ENCODE measurements around the gene IGSF21. TPM values are rescaled to one million over a fixed set of nuclear protein-coding genes. Genes with fewer than 3 reads are reported as not detected.

IGSF21 gene
- total RNA-seq, 1 experiment from 2014 or later, result not detected

- intact Hi-C loops (cut with micrococcal nuclease), result no loop called here
- H3K4me1 Mint-ChIP-seq (ENCODE audit: insufficient read depth, unreplicated experiment), result no peaks in the 10 kb centered on the region
- ChIA-PET CTCF (interaction anchor here (0.5 kb wide), 1 partner anchor 174 kb away, joined by 3 read pairs; no protein-coding TSS in a partner anchor), POLR2A (no interaction called here)
- H3K36me3 Mint-ChIP-seq (ENCODE audit: insufficient read depth, unreplicated experiment), result no peaks in the 10 kb centered on the region
- no peak overlapping the region for H3K27ac Mint-ChIP-seq (ENCODE audit: low read depth, unreplicated experiment)
- BruUV-seq (replicated peaks), result no TSS peak
- peaks cover 37% of the 10 kb centered on the region for H3K27me3 Mint-ChIP-seq (ENCODE audit: insufficient read depth, unreplicated experiment)
- H3K4me3 Mint-ChIP-seq (ENCODE audit: unreplicated experiment), result no peak overlapping the region
- no peaks in the 10 kb centered on the region for H3K9me3 Mint-ChIP-seq (ENCODE audit: unreplicated experiment)
- TF ChIP-seq, protein P1, sequence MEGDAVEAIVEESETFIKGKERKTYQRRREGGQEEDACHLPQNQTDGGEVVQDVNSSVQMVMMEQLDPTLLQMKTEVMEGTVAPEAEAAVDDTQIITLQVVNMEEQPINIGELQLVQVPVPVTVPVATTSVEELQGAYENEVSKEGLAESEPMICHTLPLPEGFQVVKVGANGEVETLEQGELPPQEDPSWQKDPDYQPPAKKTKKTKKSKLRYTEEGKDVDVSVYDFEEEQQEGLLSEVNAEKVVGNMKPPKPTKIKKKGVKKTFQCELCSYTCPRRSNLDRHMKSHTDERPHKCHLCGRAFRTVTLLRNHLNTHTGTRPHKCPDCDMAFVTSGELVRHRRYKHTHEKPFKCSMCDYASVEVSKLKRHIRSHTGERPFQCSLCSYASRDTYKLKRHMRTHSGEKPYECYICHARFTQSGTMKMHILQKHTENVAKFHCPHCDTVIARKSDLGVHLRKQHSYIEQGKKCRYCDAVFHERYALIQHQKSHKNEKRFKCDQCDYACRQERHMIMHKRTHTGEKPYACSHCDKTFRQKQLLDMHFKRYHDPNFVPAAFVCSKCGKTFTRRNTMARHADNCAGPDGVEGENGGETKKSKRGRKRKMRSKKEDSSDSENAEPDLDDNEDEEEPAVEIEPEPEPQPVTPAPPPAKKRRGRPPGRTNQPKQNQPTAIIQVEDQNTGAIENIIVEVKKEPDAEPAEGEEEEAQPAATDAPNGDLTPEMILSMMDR (IDR thresholded peaks at IDR 0.05; ENCODE audit: unreplicated experiment), result no peak
- DNase-seq (ENCODE audit: unreplicated experiment), result no peak
Observed at GRCh38 chr1:18283601-18284385, 176.2 kb downstream of the IGSF21 start.

- BruUV-seq (replicated peaks), result no TSS peak
- ChIA-PET CTCF (interaction anchor here (0.6 to 1.1 kb wide), 2 partner anchors 14 to 72 kb away, joined by 3 to 5 read pairs; no protein-coding TSS in a partner anchor), POLR2A (no interaction called here)
- DNase-seq (ENCODE audit: unreplicated experiment), result no peak
- Mint-ChIP-seq H3K36me3 (ENCODE audit: insufficient read depth, unreplicated experiment) (no peaks in the 10 kb centered on the region), H3K4me3 (ENCODE audit: unreplicated experiment) (no peak overlapping the region), H3K27me3 (ENCODE audit: insufficient read depth, unreplicated experiment) (peaks cover 28% of the 10 kb centered on the region), H3K27ac (ENCODE audit: low read depth, unreplicated experiment) (no peak overlapping the region), H3K9me3 (ENCODE audit: unreplicated experiment) (no peaks in the 10 kb centered on the region), H3K4me1 (ENCODE audit: insufficient read depth, unreplicated experiment) (no peaks in the 10 kb centered on the region)
- TF ChIP-seq, protein P1 (IDR thresholded peaks at IDR 0.05; ENCODE audit: unreplicated experiment), result no peak
- intact Hi-C loops (cut with micrococcal nuclease), result no loop called here
Observed at GRCh38 chr1:18284805-18285537, 177.4 kb downstream of the IGSF21 start.

GRCh38 chr1:18285538-18285924 is 177.9 kb downstream of the IGSF21 start:
- Mint-ChIP-seq H3K9me3 (ENCODE audit: unreplicated experiment) (no peaks in the 10 kb centered on the region), H3K4me3 (ENCODE audit: unreplicated experiment) (no peak overlapping the region), H3K36me3 (ENCODE audit: insufficient read depth, unreplicated experiment) (no peaks in the 10 kb centered on the region), H3K27ac (ENCODE audit: low read depth, unreplicated experiment) (no peak overlapping the region), H3K27me3 (ENCODE audit: insufficient read depth, unreplicated experiment) (peaks cover 28% of the 10 kb centered on the region), H3K4me1 (ENCODE audit: insufficient read depth, unreplicated experiment) (no peaks in the 10 kb centered on the region)
- BruUV-seq (replicated peaks), result no TSS peak
- TF ChIP-seq, protein P1 (IDR thresholded peaks at IDR 0.05; ENCODE audit: unreplicated experiment), result no peak
- CTCF ChIA-PET, result interaction anchor here (1.1 kb wide), 1 partner anchor 14 kb away, joined by 3 read pairs; no protein-coding TSS in a partner anchor
- POLR2A ChIA-PET, result interaction anchor here (0.7 kb wide), 1 partner anchor 79 kb away, joined by 3 read pairs; no protein-coding TSS in a partner anchor
- DNase-seq (ENCODE audit: unreplicated experiment), result no peak
- intact Hi-C loops (cut with micrococcal nuclease), result no loop called here

DNA sequence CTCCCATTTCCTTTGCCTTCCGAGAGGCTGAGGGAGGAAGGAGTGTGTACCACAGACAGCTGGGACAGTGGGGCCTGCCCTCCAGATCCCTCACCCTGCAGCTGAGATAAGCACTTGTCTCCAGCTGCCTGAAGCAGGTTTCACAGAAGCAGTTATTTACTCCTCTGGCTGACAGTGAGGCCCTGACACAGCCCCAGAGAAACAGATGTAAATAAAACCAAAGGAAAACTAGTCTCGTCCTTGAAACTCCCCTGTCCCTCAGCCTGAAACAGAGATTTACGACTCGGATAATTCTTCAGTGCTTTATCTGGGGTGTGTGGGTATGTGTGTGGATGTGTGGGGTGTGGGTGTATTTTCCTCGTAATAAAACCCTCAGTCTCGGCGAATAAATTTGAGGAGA is 181.1 kb downstream of the IGSF21 start:
- H3K36me3 Mint-ChIP-seq (ENCODE audit: insufficient read depth, unreplicated experiment), result no peaks in the 10 kb centered on the region
- DNase-seq (ENCODE audit: unreplicated experiment), result no peak
- TF ChIP-seq, protein P1 (IDR thresholded peaks at IDR 0.05; ENCODE audit: unreplicated experiment), result no peak
- intact Hi-C loops (cut with micrococcal nuclease), result no loop called here
- BruUV-seq (replicated peaks), result no TSS peak
- no peak overlapping the region for H3K4me3 Mint-ChIP-seq (ENCODE audit: unreplicated experiment)
- POLR2A ChIA-PET, result no interaction called here
- CTCF ChIA-PET, result interaction anchor here (0.6 kb wide), 1 partner anchor 420 kb away, joined by 3 read pairs; no protein-coding TSS in a partner anchor
- no peak overlapping the region for H3K27ac Mint-ChIP-seq (ENCODE audit: low read depth, unreplicated experiment)
- no peaks in the 10 kb centered on the region for H3K9me3 Mint-ChIP-seq (ENCODE audit: unreplicated experiment)
- H3K27me3 Mint-ChIP-seq (ENCODE audit: insufficient read depth, unreplicated experiment), result peaks cover 28% of the 10 kb centered on the region
- no peaks in the 10 kb centered on the region for H3K4me1 Mint-ChIP-seq (ENCODE audit: insufficient read depth, unreplicated experiment)
